Fibroblast of skin of left biceps (primary cell): ENCODE measurements around the gene FOXJ2.
"Not testable (repeated sequence)": the region's sequence is repeated elsewhere in the genome, so short reads cannot be mapped to it uniquely, and the experiment has no call there.

Source experiments
- DNase-seq, 2 experiments: peaks; one replicate each; pipeline ENCODE4 v3.0.0-alpha.2; 2013; ENCODE audit warnings: low read depth in 2 of 2

FOXJ2 gene

DNA sequence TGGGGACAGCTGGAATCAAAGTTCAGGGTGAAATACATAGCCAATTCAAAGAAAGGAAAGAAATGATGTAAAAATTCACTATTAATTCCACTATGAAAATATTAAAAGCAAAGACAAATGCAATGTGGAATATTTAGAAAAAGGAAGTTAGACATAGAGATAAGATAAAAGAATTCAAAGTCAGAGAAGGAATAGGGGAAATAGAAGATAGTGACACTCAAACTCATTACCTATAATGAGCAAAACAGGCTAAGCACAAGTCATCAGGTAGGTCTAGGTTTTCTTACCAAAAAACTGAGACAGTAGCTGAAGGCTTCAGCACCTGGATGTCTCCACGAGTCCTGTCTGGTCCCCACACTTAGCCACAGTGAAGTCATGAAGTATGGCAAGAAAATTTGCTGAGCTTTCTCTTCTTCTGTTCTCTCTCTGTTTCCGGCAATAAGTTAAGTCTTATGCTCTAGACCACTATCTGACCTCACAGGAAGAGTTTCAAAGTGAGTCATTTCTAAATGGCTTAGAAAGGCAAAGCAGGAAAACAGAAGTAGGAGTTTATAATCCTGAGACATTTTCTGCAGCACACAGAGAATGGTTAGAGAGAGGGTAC is 33.6 kb downstream of the FOXJ2 start, which contains the start of gene C3AR1:
TSS of gene C3AR1 (minus strand) at position 369 of the 604 bp plus-strand sequence. CDS start 6,174 bp downstream, outside the sequence.
- no peak for DNase-seq

- no peak for DNase-seq
Observed at GRCh38 chr12:8069582-8069981, 37.1 kb downstream of the FOXJ2 start.

GRCh38 chr12:8071820-8072219 is 39.3 kb downstream of the FOXJ2 start:
- DNase-seq, result not testable (repeated sequence)

DNA sequence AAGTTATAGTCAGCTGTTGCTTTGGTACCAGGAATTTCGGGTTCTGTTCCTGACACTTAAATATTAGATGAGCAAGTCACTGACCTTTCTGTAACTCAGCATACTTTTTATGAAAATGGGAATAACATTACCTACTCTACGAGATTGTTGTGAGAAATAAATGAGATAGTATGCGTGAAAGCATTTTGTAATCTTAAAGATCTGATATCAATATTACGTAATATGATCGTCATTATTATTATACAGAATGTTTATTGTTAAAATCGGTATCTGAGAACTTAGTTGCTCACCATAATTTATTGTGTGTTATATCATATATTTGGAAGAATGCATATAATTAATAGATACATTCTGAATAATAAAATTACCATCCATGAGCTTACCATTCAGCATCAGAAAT is 43.4 kb downstream of the FOXJ2 start:
- DNase-seq, result no peak

DNA sequence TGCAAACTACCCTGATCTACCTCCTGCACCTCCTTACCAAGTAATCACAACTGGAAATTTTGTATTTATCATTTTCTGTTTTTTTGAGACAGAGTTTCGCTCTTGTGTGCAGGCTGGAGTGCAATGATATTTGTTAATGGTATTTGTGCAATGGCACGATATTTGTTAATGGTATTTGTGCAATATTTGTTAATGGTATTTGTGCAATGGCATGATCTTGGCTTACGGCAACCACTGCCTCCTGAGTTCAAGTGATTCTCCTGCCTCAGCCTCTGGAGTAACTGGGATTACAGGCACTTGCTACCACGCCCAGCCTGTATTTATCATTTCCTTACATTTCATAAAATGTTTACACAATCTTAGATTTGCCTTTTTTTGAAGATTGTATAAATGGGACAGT is 43.9 kb downstream of the FOXJ2 start:
- no peak for DNase-seq

DNA sequence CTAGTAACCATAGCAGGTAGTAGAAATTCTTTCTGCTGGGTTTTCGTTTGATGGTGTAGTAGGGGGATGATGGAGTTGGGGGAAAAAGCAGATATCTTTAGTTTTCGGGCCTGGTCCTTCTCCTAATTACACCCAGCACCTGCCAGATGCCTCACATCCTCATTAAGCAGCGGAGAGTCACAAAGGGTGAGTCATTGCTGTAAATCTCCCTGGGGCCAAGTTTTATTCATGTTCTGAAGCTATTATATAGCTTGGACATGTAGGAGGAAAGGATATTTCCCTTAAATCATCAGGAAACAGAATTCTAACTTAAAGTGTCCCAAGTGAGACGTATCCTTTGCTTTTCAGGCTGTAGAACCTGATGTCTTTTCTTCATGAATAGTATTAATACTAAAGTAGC is 44.7 kb downstream of the FOXJ2 start:
- DNase-seq, result no peak

GRCh38 chr12:8078398-8078797 is 45.9 kb downstream of the FOXJ2 start:
- peak; percentile 30 to 41 for DNase-seq

GRCh38 chr12:8078916-8079315 is 46.4 kb downstream of the FOXJ2 start:
- DNase-seq, result no peak

DNA sequence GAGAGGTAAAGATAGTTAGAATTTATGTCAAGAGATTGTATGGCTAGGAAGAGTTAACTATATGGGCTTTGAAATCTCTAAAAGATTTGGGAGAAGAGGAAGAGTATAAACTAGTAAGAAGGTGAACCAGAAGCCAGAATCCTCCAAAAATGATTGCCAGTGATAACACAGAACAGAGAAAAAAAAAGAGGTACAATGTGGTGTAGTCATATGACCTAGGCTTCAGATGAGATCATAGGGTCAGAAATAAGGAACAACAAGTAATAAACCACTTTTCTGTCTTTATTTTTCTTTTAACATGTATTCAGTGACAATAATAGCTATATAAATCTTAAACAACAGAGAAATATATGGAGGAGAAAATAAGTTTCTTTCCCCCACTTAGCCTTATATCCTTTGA is 47.6 kb downstream of the FOXJ2 start:
- no peak for DNase-seq

GRCh38 chr12:8081251-8081920 is 48.9 kb downstream of the FOXJ2 start:
- no peak for DNase-seq

- no peak for DNase-seq
Observed at GRCh38 chr12:8082808-8083100, 50.2 kb downstream of the FOXJ2 start.

DNA sequence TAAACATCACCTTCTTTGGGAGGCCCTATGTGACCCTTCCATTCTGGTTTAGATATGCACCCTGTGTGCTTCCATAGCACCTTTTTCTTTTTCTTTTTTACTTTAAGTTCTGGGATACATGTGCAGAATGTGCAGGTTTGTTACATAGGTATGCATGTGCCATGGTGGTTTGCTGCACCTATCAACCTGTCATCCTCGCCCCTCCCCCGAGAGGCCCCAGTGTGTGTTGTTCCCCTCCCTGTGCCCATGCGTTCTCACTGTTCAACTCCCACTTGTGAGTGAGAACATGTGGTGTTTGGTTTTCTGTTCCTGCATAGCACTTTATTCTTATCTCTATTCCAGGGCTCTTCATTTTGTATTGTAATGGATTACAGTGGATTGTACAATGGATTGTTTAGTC is 51.8 kb downstream of the FOXJ2 start:
- DNase-seq, result not testable (repeated sequence)

- DNase-seq, result no peak
Observed at GRCh38 chr12:8087666-8088065, 55.1 kb downstream of the FOXJ2 start.

DNA sequence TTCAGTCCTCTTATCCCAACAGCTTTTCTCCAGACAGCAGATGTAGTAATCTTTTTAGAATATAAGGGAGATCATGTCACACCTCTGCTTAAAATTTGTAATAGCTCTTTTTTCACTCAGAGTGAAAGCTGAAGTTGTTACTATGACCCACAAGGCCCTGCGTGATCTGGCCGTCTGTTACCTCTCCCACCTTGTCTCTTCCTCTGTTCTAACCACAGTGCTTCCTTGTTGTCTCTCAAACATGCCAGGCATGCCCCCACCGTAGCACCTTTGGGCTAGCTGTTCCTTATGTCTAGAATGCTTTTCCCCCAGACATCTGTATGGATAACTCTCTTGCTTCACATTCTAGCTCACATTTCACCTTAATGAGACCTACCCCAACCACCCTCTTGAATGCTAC is 56.1 kb downstream of the FOXJ2 start:
- DNase-seq, result no peak

DNA sequence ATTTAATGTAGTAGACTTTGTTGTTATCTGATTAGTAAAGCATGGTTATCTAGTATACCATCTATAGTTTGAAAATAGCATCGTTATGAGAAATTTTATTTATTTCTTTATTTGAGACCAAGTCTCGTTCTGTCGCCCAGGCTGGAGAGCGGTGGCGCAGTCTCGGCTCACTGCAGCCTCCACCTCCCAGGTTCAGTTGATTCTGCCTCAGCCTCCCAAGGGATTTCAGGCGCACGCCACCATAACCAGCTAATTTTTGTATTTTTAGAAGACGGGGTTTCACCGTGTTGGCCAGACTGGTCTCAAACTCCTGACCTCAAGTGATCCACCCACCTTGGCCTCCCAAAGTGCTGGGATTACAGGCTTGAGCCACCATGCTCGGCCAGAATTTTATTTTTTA is 56.8 kb downstream of the FOXJ2 start:
- not testable (repeated sequence) for DNase-seq

- no peak for DNase-seq
Observed at GRCh38 chr12:8089716-8090115, 57.2 kb downstream of the FOXJ2 start.

GRCh38 chr12:8093291-8093690 is 60.8 kb downstream of the FOXJ2 start:
- DNase-seq, result no peak

GRCh38 chr12:8096281-8096915 is 63.9 kb downstream of the FOXJ2 start:
- no peak for DNase-seq

DNA sequence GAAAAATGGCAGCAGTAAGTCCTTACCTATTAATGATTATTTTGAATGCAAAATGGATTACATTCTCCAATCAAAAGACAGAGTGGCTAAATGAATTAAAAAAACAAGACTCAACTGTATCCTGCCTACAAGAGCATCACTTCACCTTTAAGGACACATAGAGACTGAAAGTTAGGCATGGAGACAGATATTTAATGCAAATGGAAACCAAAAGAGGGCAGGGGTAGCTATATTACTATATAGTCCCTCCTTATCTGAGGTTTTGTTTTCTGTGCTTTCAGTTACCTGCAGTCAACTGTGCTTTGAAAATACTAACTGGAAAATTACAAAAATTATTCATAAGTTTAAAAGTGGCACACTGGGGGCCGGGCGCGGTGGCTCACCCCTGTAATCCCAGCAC is 66.7 kb downstream of the FOXJ2 start:
- DNase-seq, result no peak
